D721Med (cell line): ENCODE results near the gene TOP2A.

ENCODE experiments used
- DNase-seq: peaks from one replicate; pipeline ENCODE4 v3.0.0; 2011; ENCODE audit warnings: low spot score; ENCODE audit not compliant: insufficient read length
- FAIRE-seq: peaks from 2 replicates; lab custom pipeline; 2011; peaks lifted over from hg19 to GRCh38; lab: Jason Lieb, UNC
- CTCF ChIP-seq: IDR thresholded peaks from 2 replicates; pipeline ENCODE4 v1.5.1; 2012; ENCODE audit warnings: mild to moderate bottlenecking, control low read depth; ENCODE audit not compliant: insufficient read depth; ENCODE audit errors: missing control alignments

Gene TOP2A

GRCh38 chr17:40340327-40340726 lies 77.4 kb downstream of the TOP2A start:
- no peak for DNase-seq
- FAIRE-seq, result no peak
- no peak for TF ChIP-seq CTCF

- DNase-seq, result no peak
Measured at GRCh38 chr17:40338941-40339649, 78.6 kb downstream of the TOP2A start.

More at GRCh38 chr17:40338941-40339649, 78.6 kb downstream of the TOP2A start:
- FAIRE-seq, result no peak
- TF ChIP-seq CTCF, result no peak
